Brain pericyte (primary cell): ENCODE results near the gene ECE1.

Experiments
- DNase-seq: peaks from one replicate; pipeline ENCODE4 v3.0.0-alpha.2; 2012; ENCODE audit warnings: low read depth, low spot score

ECE1 gene

GRCh38 chr1:21269461-21270085 is 20.7 kb downstream of the ECE1 start:
- DNase-seq = no peak

- DNase-seq = no peak
Observed at GRCh38 chr1:21268281-21269239, 21.7 kb downstream of the ECE1 start.

- no peak for DNase-seq
Observed at GRCh38 chr1:21267191-21268077, 22.8 kb downstream of the ECE1 start.

DNA sequence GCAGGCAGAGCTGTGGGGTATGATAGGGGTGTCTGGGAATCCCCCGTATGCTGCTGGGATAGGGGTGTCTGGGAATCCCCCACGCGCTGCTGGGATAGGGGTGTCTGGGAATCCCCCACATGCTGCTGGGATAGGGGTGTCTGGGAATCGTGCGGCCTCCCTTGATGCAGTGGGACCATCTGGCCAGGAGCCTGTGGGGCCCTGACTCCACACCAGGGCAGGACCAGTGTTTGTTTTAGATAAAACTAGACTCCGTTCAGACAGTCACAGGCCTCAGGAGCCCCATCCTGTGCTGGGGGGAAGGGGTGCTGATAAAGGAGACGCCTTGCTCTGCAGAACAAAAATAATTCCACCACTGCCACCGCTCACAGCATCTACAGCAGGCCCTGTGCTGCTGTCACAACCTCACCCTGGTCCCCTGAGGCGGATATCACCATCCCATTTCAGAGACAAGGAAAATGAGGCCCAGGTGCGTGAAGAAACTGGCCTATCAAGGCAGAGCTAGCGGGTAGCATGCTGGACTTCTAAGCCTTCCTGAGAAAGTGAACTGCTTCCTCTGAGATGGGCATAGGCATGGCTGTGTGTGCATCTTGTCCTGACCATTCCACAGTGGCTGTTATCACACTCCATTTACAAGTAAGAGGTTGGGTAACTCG is 24.0 kb downstream of the ECE1 start:
- no peak for DNase-seq

GRCh38 chr1:21265644-21266043 is 24.6 kb downstream of the ECE1 start:
- no peak for DNase-seq

- no peak for DNase-seq
Observed at GRCh38 chr1:21264898-21265297, 25.4 kb downstream of the ECE1 start.

DNA sequence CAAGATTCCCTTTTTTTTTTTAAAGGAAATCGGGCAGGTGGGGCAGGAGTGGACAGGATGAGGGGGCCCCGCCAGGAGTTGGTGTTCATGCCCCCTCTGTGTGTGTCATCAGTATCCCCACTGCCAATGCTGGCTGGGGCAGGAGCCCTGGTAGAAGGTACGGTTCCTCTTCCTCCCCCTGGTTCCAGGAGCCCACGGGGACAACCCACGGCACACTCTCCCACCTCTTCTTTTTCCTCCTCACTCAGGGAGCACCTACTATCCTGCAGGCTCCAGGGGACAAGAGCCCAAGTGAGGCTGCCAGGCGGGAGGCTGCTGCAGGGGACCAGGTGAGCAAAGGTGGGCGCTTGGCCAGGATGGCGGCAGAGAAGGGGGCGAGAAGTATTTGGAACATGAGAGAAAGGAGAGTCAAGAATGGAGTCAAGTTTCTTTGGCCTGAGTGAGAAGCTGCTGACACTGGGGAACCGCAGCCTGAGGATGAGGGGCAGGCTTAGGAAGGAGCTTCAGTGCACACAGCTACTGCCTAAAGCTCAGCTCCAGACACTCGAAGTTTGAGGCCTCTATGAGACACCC is 26.5 kb downstream of the ECE1 start:
- DNase-seq = no peak

DNA sequence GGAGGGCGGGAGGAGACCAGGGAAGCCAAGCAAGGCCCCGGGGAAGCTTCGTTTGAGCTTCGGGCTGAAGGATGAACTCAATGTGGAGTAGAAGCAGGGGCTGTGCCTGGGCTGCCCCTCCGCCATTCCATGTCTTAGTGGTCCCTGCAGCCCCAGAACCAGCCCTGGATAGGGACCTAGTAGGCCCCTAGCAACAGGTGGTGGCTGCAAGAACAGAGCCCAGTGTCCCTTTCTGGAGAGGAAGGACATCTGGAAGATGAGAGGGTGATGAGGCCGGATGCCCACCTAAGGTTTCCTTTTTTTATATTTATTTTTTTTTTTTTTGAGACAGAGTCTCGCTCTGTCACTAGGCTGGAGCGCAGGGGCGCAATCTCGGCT is 27.2 kb downstream of the ECE1 start:
- DNase-seq = no peak

- peak; percentile 87 for DNase-seq
Observed at GRCh38 chr1:21262293-21263051, 27.8 kb downstream of the ECE1 start.

DNA sequence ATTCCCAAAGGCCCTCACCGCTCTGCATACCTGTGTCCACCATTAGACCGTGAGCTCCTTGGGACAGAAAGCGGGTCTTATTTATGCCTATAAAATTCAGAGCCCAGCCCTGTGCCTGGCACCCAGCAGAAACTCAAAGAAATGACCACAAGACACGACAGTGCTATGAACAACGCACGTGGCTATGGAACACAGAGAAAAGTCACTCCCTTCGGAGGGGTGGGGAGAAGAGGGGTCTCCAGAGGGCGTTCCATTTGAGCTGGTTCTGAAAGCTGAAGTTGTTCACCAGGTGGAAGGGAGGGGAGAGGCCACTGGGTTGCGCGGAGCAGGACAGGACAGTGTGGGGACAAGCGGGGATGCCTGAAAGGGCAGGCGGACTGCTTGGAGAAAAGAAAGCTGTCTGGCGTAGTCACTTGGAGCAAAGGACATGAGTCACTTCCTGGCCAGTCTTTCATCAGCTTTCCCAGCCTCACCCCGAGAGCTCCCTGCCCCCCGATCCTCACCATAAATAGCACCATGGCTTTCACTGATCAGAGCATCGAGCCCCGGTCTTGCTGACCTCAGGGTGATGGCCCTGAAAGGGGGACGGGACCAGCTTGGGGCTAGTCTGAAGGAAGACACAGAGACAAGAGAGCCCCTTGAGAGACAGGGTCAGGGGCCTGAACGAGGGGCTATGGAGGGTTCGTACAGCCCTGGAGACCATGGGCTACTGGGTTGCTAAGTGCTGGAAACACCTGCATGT is 28.5 kb downstream of the ECE1 start:
- DNase-seq = no peak

DNA sequence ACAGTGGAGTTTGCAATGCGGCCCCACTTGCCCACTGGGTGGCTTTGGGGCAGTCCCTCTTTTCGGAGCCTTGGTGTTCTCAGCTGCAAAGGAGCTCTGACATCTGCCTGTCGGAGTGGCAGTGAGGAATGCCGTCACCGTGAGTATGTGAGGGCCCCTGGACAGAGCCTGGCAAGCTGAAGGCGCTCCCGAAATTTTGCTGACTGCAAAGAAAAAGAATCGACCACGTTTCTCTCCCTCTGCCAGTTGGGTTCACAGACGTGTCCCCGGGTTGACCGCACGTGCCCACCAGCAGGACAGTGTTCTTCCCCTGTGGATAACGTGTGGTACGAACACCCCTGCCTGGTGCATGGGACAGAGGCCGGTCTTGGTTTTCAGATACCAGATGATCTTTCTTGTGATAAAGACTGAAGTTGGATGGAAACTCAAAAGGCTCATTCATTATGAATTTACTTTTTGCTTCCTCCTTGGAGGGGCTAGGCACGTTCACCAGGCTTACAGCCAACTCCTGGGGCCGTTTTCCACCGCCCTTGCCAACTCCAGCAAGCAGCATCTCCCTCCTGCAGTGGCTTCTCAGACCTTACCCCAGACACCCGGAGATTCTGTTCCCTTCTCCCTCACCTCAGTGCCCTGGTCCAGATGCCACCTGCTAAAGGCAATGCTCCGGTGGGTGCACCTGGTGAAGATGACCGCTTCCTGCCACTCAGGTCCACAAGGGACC is 29.7 kb downstream of the ECE1 start:
- no peak for DNase-seq

DNA sequence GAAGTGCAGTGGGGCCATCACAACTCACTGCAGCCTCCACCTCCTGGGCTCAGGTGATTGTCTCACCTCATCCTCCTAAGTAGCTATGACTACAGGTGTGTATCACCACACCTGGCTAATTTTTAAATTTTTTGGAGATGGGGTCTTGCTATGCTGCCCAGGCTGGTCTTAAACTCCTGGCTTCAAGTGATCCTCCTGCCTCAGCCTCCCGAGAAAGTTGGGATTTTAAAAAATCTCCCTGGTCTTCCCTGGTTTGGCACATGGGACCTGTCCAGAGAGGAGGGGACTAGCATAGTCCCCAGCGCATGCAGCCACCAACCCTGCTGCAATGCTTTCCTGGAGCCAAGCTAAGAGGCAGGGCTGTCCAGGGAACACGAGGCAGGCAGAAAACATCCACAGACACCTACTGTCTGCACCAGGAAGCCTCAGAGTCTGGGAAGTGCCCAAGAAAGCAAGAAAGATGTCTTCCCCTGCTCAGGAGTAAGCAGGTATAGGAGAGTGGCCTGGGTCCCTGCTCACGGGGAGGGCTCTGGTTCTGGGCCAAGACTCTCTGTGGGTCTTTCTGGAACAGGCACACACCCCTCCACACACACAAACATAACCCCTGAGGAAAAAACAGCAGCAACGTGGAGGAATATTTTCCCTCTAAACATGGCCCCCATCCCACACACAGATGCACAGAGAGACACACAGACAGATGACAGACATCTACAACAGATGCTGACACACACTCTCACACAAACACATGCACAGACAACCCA is 30.8 kb downstream of the ECE1 start:
- no peak for DNase-seq

DNA sequence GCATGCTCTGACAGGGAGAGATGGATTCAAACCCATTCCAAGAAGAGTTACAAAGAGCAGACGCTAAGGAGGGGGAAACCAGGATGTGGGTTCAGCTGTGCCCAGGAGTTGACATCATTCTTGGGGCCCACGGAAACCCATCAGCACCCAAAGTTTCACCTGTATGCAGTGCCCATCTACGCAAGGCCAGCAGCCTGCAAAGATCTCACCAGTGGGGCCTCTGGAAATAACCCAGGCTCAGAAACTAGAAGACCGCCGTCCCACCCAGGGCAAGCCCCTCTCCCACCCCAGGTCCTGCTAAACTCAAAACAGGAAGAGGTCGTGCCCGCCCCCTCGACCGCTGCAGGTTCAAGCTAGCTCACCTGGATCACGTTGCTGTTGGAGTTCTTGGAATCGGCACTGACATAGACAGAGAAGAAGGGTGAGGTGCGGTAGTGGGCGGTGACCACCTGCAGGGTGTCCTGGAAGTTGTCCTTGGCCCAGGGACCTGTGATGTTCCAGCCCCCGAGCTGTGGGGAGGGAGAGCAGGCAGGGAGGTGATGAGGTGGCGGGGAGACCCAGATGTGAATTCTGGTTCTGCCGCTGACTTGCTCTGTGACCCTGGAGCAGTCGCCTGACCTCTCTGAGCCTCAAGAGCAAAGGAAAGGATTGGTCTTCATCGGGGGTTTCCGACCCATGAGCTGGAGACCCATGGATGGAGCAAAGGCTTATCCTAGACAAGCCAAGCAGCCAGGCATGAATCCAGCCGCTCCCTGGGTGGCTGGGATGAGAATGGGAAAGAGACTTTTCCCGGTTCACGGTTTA is 31.7 kb downstream of the ECE1 start:
- DNase-seq = no peak

- DNase-seq = no peak
Observed at GRCh38 chr1:21257431-21258135, 32.7 kb downstream of the ECE1 start.

- DNase-seq = no peak
Observed at GRCh38 chr1:21256776-21257175, 33.5 kb downstream of the ECE1 start.

DNA sequence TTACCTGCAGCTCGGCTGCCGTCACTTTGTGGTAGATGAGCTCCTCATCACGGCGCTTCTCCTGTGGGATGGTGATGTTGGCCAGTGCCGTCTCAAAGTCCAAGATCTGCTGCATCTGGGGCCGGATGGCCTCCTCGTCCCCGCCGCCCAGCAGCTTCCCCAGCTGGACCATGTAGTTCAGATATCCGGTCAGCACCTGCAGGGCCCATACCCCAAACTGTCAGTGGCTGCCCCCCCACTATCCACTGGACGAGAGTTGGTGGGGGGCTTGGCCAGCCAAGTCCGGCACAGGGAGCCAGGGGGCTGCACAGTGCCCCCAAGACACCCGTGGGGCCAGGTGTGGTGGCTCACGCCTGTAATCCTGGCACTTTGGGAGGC is 34.3 kb downstream of the ECE1 start:
- no peak for DNase-seq
